ENCODE measurements around the gene NUP205. TPM values are rescaled to one million over a fixed set of nuclear protein-coding genes. Genes with fewer than 3 reads are reported as not detected.

The NUP205 gene
- total RNA-seq, 2 experiments from 2014 or later: 50.6 to 54.7 TPM

- no peaks in the 10 kb centered on the region for H3K27me3 ChIP-seq (ENCODE audit: control insufficient read depth in 1 of 2, insufficient read depth in 2 of 2, low read length in 2 of 2)
- H3K9me3 Mint-ChIP-seq: no peaks in the 10 kb centered on the region
- ChIA-PET CTCF (interaction anchor here (1.8 kb wide), 1 partner anchor 9 kb away, joined by 4 read pairs; no protein-coding TSS in a partner anchor), POLR2A (no interaction called here)
- no peak overlapping the region for H3K4me3 ChIP-seq (ENCODE audit: low read length)
- no peak overlapping the region for H3K4me3 Mint-ChIP-seq
- no peaks in the 10 kb centered on the region for H3K4me1 Mint-ChIP-seq (ENCODE audit: low read depth)
- peaks cover 49% of the 10 kb centered on the region for H3K36me3 Mint-ChIP-seq (ENCODE audit: low read depth)
- no peaks in the 10 kb centered on the region for H3K4me1 ChIP-seq (ENCODE audit: insufficient read depth, low read length)
- ATAC-seq (ENCODE audit: poor library complexity): no peak
- no peak for TF ChIP-seq CTCF (IDR thresholded peaks at IDR 0.05)
- no peak overlapping the region for H3K27ac Mint-ChIP-seq
- no peak overlapping the region for H3K27ac ChIP-seq (ENCODE audit: low read depth in 1 of 2, low read length in 2 of 2)
- peaks cover 40% of the 10 kb centered on the region for H3K36me3 ChIP-seq (ENCODE audit: insufficient read depth, low read length)
- no peaks in the 10 kb centered on the region for H3K27me3 Mint-ChIP-seq
- intact Hi-C loops (cut with DNase I, micrococcal nuclease): loop anchor here in 1 of 2 experiments (5.0 kb wide), 1 partner anchor 136 kb away; the partner anchor contains the start of gene CNOT4
- no peak for DNase-seq
- H3K9me3 ChIP-seq (ENCODE audit: control insufficient read depth in 1 of 2, insufficient read depth in 1 of 2, low read length in 2 of 2): no peaks in the 10 kb centered on the region
These were observed 90.5 kb downstream of the NUP205 start for GRCh38 chr7:135648235-135648634.

- no peak overlapping the region for H3K27ac ChIP-seq (ENCODE audit: low read depth in 1 of 2, low read length in 2 of 2)
- no peak for TF ChIP-seq CTCF (IDR thresholded peaks at IDR 0.05)
- Mint-ChIP-seq H3K9me3 (no peaks in the 10 kb centered on the region), H3K4me3 (no peak overlapping the region), H3K27me3 (no peaks in the 10 kb centered on the region), H3K4me1 (ENCODE audit: low read depth) (no peaks in the 10 kb centered on the region), H3K27ac (no peak overlapping the region), H3K36me3 (ENCODE audit: low read depth) (peaks cover 22% of the 10 kb centered on the region)
- no peak overlapping the region for H3K4me3 ChIP-seq (ENCODE audit: low read length)
- DNase-seq (peak in 1 of 14 experiments; percentile 18), ATAC-seq (ENCODE audit: poor library complexity) (no peak)
- peaks cover 20% of the 10 kb centered on the region for H3K36me3 ChIP-seq (ENCODE audit: insufficient read depth, low read length)
- intact Hi-C loops (cut with DNase I, micrococcal nuclease): loop anchor here in 1 of 2 experiments (10.0 kb wide), 1 partner anchor 1526 kb away; the partner anchor contains the start of gene LRGUK
- H3K27me3 ChIP-seq (ENCODE audit: control insufficient read depth in 1 of 2, insufficient read depth in 2 of 2, low read length in 2 of 2): no peaks in the 10 kb centered on the region
- POLR2A ChIA-PET: no interaction called here
- H3K4me1 ChIP-seq (ENCODE audit: insufficient read depth, low read length): no peaks in the 10 kb centered on the region
- CTCF ChIA-PET: no interaction called here
- H3K9me3 ChIP-seq (ENCODE audit: control insufficient read depth in 1 of 2, insufficient read depth in 1 of 2, low read length in 2 of 2): no peaks in the 10 kb centered on the region
These were observed 93.3 kb downstream of the NUP205 start for GRCh38 chr7:135650831-135651573.

- no peak for DNase-seq
- Mint-ChIP-seq H3K4me3 (no peak overlapping the region), H3K27me3 (no peaks in the 10 kb centered on the region), H3K4me1 (ENCODE audit: low read depth) (no peaks in the 10 kb centered on the region), H3K9me3 (no peaks in the 10 kb centered on the region), H3K36me3 (ENCODE audit: low read depth) (peaks cover 11% of the 10 kb centered on the region), H3K27ac (no peak overlapping the region)
- Histone ChIP-seq H3K4me3 (ENCODE audit: low read length) (no peak overlapping the region), H3K9me3 (ENCODE audit: control insufficient read depth in 1 of 2, insufficient read depth in 1 of 2, low read length in 2 of 2) (no peaks in the 10 kb centered on the region), H3K27ac (ENCODE audit: low read depth in 1 of 2, low read length in 2 of 2) (no peak overlapping the region), H3K36me3 (ENCODE audit: insufficient read depth, low read length) (peaks cover 2% of the 10 kb centered on the region), H3K27me3 (ENCODE audit: control insufficient read depth in 1 of 2, insufficient read depth in 2 of 2, low read length in 2 of 2) (no peaks in the 10 kb centered on the region), H3K4me1 (ENCODE audit: insufficient read depth, low read length) (no peaks in the 10 kb centered on the region)
- ChIA-PET CTCF (no interaction called here), POLR2A (no interaction called here)
- no peak for ATAC-seq (ENCODE audit: poor library complexity)
- TF ChIP-seq CTCF (IDR thresholded peaks at IDR 0.05): no peak
- intact Hi-C loops (cut with DNase I, micrococcal nuclease): loop anchor here in 1 of 2 experiments (10.0 kb wide), 1 partner anchor 1529 kb away; the partner anchor contains the start of gene LRGUK
These were observed 95.8 kb downstream of the NUP205 start for GRCh38 chr7:135653340-135654080.
